ENCODE results near the gene PLXND1.

PLXND1 gene

GRCh38 chr3:129529436-129530210 is 76.9 kb downstream of the PLXND1 start:
- Mint-ChIP-seq H3K9me3 (no peaks in the 10 kb centered on the region), H3K36me3 (ENCODE audit: low read depth) (no peaks in the 10 kb centered on the region), H3K27ac (no peak overlapping the region), H3K27me3 (no peaks in the 10 kb centered on the region), H3K4me3 (no peak overlapping the region), H3K4me1 (peaks cover 11% of the 10 kb centered on the region)
- no peak for DNase-seq
- no peak for ATAC-seq

DNA sequence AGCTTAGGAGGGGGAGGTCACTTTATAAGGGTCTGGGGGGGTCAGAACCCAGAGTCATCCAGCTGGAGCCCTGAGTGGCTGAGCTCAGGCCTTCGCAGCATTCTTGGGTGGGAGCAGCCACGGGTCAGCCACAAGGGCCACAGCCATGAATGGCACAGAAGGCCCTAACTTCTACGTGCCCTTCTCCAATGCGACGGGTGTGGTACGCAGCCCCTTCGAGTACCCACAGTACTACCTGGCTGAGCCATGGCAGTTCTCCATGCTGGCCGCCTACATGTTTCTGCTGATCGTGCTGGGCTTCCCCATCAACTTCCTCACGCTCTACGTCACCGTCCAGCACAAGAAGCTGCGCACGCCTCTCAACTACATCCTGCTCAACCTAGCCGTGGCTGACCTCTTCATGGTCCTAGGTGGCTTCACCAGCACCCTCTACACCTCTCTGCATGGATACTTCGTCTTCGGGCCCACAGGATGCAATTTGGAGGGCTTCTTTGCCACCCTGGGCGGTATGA is 77.8 kb downstream of the PLXND1 start, which contains the start of gene RHO:
RHO (plus strand) TSS at position 51 of the 512 bp plus-strand sequence; CDS start at position 146, 95 bp downstream.
- Mint-ChIP-seq H3K9me3 (no peaks in the 10 kb centered on the region), H3K4me1 (peaks cover 11% of the 10 kb centered on the region), H3K27ac (no peak within 1 kb of the TSS), H3K27me3 (no peaks in the 10 kb centered on the region), H3K4me3 (no peak within 1 kb of the TSS), H3K36me3 (ENCODE audit: low read depth) (no peaks in the 10 kb centered on the region)
- no peak for ATAC-seq
- no peak for DNase-seq

DNA sequence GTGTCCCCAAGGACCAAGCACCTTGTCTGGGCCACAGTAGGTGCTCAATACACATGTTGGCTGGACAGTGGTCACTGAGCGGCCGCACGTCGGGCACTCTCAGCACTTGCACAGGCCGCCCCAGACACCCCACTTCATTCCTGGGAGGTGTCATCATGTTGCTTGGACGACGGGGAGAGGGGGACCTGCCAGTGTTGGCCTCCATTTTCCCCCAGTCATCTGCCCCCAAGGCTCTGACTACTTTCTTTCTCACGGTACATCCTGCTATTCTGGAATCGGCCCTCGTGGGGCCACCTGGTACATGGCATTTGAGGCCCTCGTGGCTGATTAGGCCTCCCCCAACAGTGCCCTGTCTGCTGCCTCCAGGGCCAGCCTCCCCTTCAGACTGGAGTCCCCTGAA is 79.2 kb downstream of the PLXND1 start:
- Mint-ChIP-seq H3K27ac (no peak overlapping the region), H3K27me3 (no peaks in the 10 kb centered on the region)

DNA sequence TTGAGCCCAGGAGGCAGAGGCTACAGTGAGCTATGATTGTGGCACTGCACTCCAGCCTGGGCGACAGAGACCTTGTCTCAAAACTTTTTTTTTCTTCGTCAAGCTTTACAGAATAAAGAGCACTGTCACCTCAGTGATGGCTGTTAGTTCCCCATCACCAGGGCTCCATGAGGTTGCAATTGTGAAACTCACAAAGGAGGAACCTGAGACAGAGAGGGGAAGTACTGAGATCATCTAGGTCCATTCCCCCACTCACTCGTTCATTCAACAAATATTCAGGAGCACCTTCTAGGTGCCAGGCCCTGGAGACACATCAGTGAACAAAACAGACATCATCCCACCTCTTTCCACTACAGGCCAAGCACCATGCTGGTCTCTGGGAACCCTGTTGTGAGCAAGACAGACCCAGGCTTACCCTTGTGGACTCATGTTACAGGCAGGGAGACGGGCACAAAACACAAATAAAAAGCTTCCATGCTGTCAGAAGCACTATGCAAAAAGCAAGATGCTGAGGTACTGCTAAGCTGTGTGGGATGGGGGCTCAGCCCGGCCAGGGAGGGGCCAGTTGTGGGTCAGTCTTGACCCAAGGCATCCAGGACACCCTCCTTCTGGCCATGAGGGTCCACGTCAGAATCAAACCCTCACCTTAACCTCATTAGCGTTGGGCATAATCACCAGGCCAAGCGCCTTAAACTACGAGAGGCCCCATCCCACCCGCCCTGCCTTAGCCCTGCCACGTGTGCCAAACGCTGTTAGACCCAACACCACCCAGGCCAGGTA is 80.2 kb downstream of the PLXND1 start:
- Mint-ChIP-seq H3K4me1 (peaks cover 11% of the 10 kb centered on the region), H3K27ac (no peak overlapping the region), H3K27me3 (no peaks in the 10 kb centered on the region), H3K36me3 (ENCODE audit: low read depth) (no peaks in the 10 kb centered on the region), H3K9me3 (no peaks in the 10 kb centered on the region), H3K4me3 (no peak overlapping the region)
- peak; percentile 26 for ATAC-seq
- peak; percentile 6 for DNase-seq

More for the DNA sequence above, 79.2 kb downstream of the PLXND1 start:
- H3K36me3 Mint-ChIP-seq (ENCODE audit: low read depth) = no peaks in the 10 kb centered on the region
- DNase-seq (no peak), ATAC-seq (no peak)
- no peaks in the 10 kb centered on the region for H3K9me3 Mint-ChIP-seq
- peaks cover 11% of the 10 kb centered on the region for H3K4me1 Mint-ChIP-seq
- no peak overlapping the region for H3K4me3 Mint-ChIP-seq

DNA sequence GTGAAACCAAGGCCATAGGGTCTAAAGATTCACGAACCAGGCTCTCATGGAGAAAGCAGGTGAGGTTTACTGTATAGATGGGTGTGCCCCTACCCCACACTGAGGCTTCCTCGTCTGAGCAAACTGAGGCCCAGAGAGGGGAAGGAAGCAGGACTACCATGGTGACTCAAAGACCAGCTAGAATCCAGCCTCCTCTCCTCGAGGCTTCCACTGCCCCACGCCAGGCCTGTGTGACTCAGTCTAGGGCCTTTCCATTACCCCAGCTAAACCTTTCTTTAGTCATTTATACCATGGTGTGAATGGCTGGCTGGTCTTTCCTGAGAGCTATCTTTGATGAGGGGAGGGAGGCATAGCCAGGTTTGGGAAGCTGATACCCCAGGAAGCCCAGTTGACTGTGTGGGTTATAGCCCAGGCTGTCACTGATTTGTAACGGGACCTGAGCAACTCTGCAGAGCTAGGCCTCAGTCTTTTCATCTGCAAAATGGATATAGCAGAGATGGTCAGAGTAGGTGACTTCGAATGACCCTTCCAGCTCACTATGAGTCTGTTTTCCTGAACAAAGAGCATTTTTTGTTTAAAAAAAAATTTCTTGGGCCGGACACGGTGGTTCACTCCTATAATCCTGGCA is 81.0 kb downstream of the PLXND1 start:
- DNase-seq (peak; percentile 16), ATAC-seq (peak; percentile 80)
- Mint-ChIP-seq H3K4me3 (no peak overlapping the region), H3K36me3 (ENCODE audit: low read depth) (no peaks in the 10 kb centered on the region), H3K27me3 (no peaks in the 10 kb centered on the region), H3K27ac (no peak overlapping the region), H3K9me3 (no peaks in the 10 kb centered on the region), H3K4me1 (peaks cover 11% of the 10 kb centered on the region)

DNA sequence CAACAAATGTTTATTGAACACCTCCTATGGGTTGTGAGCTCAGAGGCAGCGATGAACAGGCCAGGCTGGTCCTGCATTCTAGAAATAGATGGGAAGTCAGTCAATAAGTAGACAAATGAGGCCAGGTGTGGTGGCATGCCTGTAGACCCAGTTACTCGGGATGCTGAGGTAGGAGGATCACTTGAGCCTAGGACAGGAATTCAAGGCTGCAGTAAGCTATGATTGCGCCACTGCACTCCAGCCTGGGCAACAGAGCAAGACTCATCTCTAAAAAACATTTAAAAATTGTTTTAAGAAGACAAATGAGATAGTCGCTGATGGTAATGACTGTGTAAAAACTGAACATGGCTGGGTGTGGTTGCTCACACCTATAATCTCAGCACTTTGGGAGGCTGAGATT is 82.4 kb downstream of the PLXND1 start:
- Mint-ChIP-seq H3K27ac (no peak overlapping the region), H3K36me3 (ENCODE audit: low read depth) (no peaks in the 10 kb centered on the region), H3K4me3 (no peak overlapping the region), H3K27me3 (no peaks in the 10 kb centered on the region), H3K4me1 (peaks cover 11% of the 10 kb centered on the region), H3K9me3 (no peaks in the 10 kb centered on the region)
- DNase-seq (no peak), ATAC-seq (no peak)

DNA sequence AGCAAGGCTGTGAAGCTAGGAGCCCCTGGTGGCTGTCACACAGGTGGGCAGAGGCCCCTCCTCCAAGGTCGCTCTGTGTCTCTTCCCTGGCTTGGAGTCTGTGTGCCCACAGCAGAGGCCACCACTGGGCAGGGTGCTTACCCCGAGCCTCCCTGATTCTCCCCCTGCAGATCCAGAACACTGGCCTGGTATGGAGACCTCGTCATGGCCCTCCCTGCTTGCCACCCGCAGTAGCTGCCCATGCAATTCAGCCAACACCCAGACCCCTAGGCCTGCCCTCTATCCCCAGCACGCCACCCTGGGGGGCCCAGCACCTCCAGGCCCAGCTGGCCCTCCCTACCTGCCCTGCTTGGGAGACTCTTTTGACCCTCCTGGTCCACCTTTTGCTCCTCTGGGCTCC is 83.5 kb downstream of the PLXND1 start:
- H3K4me1 Mint-ChIP-seq = peaks cover 11% of the 10 kb centered on the region
- H3K9me3 Mint-ChIP-seq = no peaks in the 10 kb centered on the region
- H3K27ac Mint-ChIP-seq = no peak overlapping the region
- no peak overlapping the region for H3K4me3 Mint-ChIP-seq
- ATAC-seq (no peak), DNase-seq (no peak)
- H3K36me3 Mint-ChIP-seq (ENCODE audit: low read depth) = no peaks in the 10 kb centered on the region
- H3K27me3 Mint-ChIP-seq = no peaks in the 10 kb centered on the region

GRCh38 chr3:129521611-129522010 is 84.9 kb downstream of the PLXND1 start:
- peaks cover 10% of the 10 kb centered on the region for H3K4me1 Mint-ChIP-seq
- no peaks in the 10 kb centered on the region for H3K36me3 Mint-ChIP-seq (ENCODE audit: low read depth)
- ATAC-seq = no peak
- no peaks in the 10 kb centered on the region for H3K9me3 Mint-ChIP-seq
- no peaks in the 10 kb centered on the region for H3K27me3 Mint-ChIP-seq
- H3K4me3 Mint-ChIP-seq = no peak overlapping the region
- no peak overlapping the region for H3K27ac Mint-ChIP-seq
- DNase-seq = no peak

- DNase-seq (no peak), ATAC-seq (no peak)
- Mint-ChIP-seq H3K9me3 (no peaks in the 10 kb centered on the region), H3K27me3 (no peaks in the 10 kb centered on the region), H3K27ac (no peak overlapping the region), H3K4me1 (peaks cover 6% of the 10 kb centered on the region), H3K4me3 (no peak overlapping the region), H3K36me3 (ENCODE audit: low read depth) (no peaks in the 10 kb centered on the region)
These were observed 85.5 kb downstream of the PLXND1 start for GRCh38 chr3:129520960-129521359.

- ATAC-seq (no peak), DNase-seq (no peak)
- no peaks in the 10 kb centered on the region for H3K9me3 Mint-ChIP-seq
- no peaks in the 10 kb centered on the region for H3K27me3 Mint-ChIP-seq
- no peak overlapping the region for H3K27ac Mint-ChIP-seq
- H3K36me3 Mint-ChIP-seq (ENCODE audit: low read depth) = no peaks in the 10 kb centered on the region
- peaks cover 3% of the 10 kb centered on the region for H3K4me1 Mint-ChIP-seq
- no peak overlapping the region for H3K4me3 Mint-ChIP-seq
These were observed 86.4 kb downstream of the PLXND1 start for GRCh38 chr3:129519896-129520715.

- Mint-ChIP-seq H3K36me3 (ENCODE audit: low read depth) (no peaks in the 10 kb centered on the region), H3K4me1 (no peaks in the 10 kb centered on the region), H3K27ac (no peak overlapping the region), H3K9me3 (no peaks in the 10 kb centered on the region), H3K4me3 (no peak overlapping the region), H3K27me3 (no peaks in the 10 kb centered on the region)
- no peak for ATAC-seq
- no peak for DNase-seq
These were observed 87.0 kb downstream of the PLXND1 start for GRCh38 chr3:129519449-129519848.

GRCh38 chr3:129518581-129518980 is 87.9 kb downstream of the PLXND1 start:
- Mint-ChIP-seq H3K4me1 (no peaks in the 10 kb centered on the region), H3K9me3 (no peaks in the 10 kb centered on the region), H3K27ac (no peak overlapping the region), H3K36me3 (ENCODE audit: low read depth) (no peaks in the 10 kb centered on the region), H3K4me3 (no peak overlapping the region), H3K27me3 (no peaks in the 10 kb centered on the region)
- no peak for ATAC-seq
- no peak for DNase-seq

DNA sequence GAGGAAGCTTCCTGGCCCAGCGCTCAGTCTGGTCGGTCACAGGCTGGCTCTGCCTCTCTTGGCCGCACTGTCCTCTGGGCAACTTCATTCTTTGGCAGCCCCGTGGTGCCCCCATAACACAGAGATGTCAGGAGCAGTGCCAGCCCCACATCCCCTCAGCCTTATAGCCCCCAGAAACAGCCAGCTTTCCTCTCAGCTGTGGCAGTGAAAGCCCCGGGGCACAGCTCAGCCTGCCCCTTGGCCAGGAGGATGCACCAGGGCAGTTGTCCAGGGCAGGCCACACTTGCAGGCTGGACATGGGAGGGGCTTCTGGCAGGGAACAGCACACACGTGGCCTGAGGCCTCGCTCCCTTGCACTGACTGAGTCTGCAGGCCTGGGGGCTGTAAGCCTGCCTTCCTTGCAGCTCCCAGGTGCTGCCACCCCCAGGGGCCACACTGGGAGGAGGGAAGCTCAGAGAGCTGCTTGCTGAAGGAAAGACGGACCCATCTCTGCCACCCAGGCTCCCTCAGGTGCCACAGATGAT is 88.4 kb downstream of the PLXND1 start:
- Mint-ChIP-seq H3K27me3 (no peaks in the 10 kb centered on the region), H3K36me3 (ENCODE audit: low read depth) (no peaks in the 10 kb centered on the region), H3K27ac (no peak overlapping the region), H3K4me1 (no peaks in the 10 kb centered on the region), H3K9me3 (no peaks in the 10 kb centered on the region), H3K4me3 (no peak overlapping the region)
- DNase-seq (no peak), ATAC-seq (no peak)

DNA sequence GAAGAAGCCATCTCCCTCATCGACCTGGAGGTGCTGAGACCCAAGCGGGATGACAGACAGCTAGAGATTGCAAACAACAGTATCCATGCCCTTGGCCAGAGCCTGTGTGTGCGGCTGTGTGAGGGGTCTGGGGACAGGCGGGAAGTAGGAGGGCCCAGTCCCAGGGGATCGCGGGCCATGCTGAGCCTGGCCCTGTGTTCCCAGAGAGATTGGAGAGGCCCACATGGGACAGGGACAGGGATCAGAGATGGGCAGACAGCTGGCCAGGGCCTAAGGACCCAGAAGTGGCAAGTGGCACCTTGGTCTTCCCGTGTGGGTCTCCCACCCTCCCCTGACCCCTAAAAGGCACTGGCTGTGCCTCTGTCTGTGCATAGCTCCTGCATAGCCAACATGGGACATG is 89.0 kb downstream of the PLXND1 start:
- no peaks in the 10 kb centered on the region for H3K9me3 Mint-ChIP-seq
- H3K27ac Mint-ChIP-seq = no peak overlapping the region
- no peaks in the 10 kb centered on the region for H3K27me3 Mint-ChIP-seq
- no peak for DNase-seq
- no peak overlapping the region for H3K4me3 Mint-ChIP-seq
- H3K4me1 Mint-ChIP-seq = no peaks in the 10 kb centered on the region
- H3K36me3 Mint-ChIP-seq (ENCODE audit: low read depth) = no peaks in the 10 kb centered on the region
- ATAC-seq = no peak

Data from activated naive CD8-positive, alpha-beta T cell treated with anti-CD3 and anti-CD28 coated beads, Interleukin-2, amount 50 U/mL, for 24 hours (primary cell).